Panc1 (cell line): ENCODE results near the gene TSPOAP1. TPM values are rescaled to one million over a fixed set of nuclear protein-coding genes. Genes with fewer than 3 reads are reported as not detected.

Experiments
- ATAC-seq: fragments of 200-7000 bp; cut with Tn5 transposase; 2 replicates; pipeline ENCODE4 v1.9.1; 2020; ENCODE audit warnings: mild to moderate bottlenecking, moderate library complexity
- BruUV-seq: library from RNA; stranded (reverse); fragments of 400-500 nt; replicated peaks from 2 replicates; lab custom pipeline; 2021; lab: Mats Ljungman, UMichigan
- CTCF ChIA-PET: fragments of 300-600 bp; sonication (Branson Sonifier 250); formaldehyde crosslinking; loops from one replicate; lab custom pipeline; 2022; ENCODE audit warnings: antibody characterized with exemption; lab: Charles Lee
- POLR2A ChIA-PET: fragments of 300-600 bp; sonication (Branson Sonifier 250); formaldehyde crosslinking; loops from one replicate; lab custom pipeline; 2022; ENCODE audit warnings: antibody characterized with exemption; lab: Charles Lee
- DNase-seq: peaks from one replicate; pipeline ENCODE4 v3.0.0-alpha.2; 2010; ENCODE audit warnings: low read depth, low spot score
- H3K27ac ChIP-seq: 2 replicates; pipeline ENCODE4 v1.5.1; 2011; ENCODE audit warnings: mild to moderate bottlenecking, low read length, inconsistent platforms
- H3K27me3 ChIP-seq: fragments of 200-500 bp; sonication (Bioruptor generic); 2 replicates; pipeline ENCODE4 v1.6.0; 2014; ENCODE audit warnings: low read length, inconsistent platforms; ENCODE audit not compliant: control insufficient read depth, insufficient read depth
- H3K36me3 ChIP-seq: fragments of 200-500 bp; sonication (Bioruptor generic); 2 replicates; pipeline ENCODE4 v1.5.1; 2014; ENCODE audit warnings: inconsistent platforms, mild to moderate bottlenecking, low read length, moderate library complexity; ENCODE audit not compliant: control insufficient read depth, insufficient read depth
- H3K4me1 ChIP-seq: 2 replicates; pipeline ENCODE4 v1.5.1; 2011; ENCODE audit warnings: inconsistent platforms, mild to moderate bottlenecking, low read length, moderate library complexity; ENCODE audit not compliant: control insufficient read depth, insufficient read depth
- H3K4me3 ChIP-seq, 2 experiments: 2 replicates each; pipeline ENCODE4 v1.5.1; 2011 to 2012; ENCODE audit warnings: low read depth in 2 of 2, low read length in 2 of 2, mild to moderate bottlenecking in 2 of 2, inconsistent platforms in 1 of 2, moderate library complexity in 1 of 2
- H3K9me3 ChIP-seq: fragments of 200-500 bp; sonication (Bioruptor generic); 2 replicates; pipeline ENCODE4 v1.5.1; 2014; ENCODE audit warnings: low read depth, mild to moderate bottlenecking, inconsistent platforms, low read length, moderate library complexity; ENCODE audit not compliant: control insufficient read depth, insufficient read depth
- CTCF ChIP-seq: fragments of 450-650 bp; IDR thresholded peaks from 2 replicates; pipeline ENCODE4 v1.5.1; 2017; ENCODE audit warnings: mild to moderate bottlenecking
- POLR2AphosphoS5 ChIP-seq: IDR thresholded peaks from 2 replicates; pipeline ENCODE4 v1.6.1; 2012; ENCODE audit warnings: mild to moderate bottlenecking, low read depth, low read length, moderate library complexity
- REST ChIP-seq, 2 experiments: IDR thresholded peaks; 2 replicates each; pipeline ENCODE4 v1.6.1; 2011 to 2012; ENCODE audit warnings: low read depth in 2 of 2, control low read depth in 1 of 2, low read length in 1 of 2, mild to moderate bottlenecking in 1 of 2, moderate library complexity in 1 of 2; ENCODE audit not compliant: insufficient read depth in 1 of 2
- SIN3A ChIP-seq: IDR thresholded peaks from 2 replicates; pipeline ENCODE4 v1.6.1; 2012; ENCODE audit warnings: low read depth, mild to moderate bottlenecking, low read length, moderate library complexity, borderline replicate concordance; ENCODE audit not compliant: insufficient read depth
- TCF7L2 ChIP-seq: IDR thresholded peaks from 2 replicates; pipeline ENCODE4 v1.6.1; 2011; ENCODE audit warnings: mild to moderate bottlenecking, low read depth, low read length, inconsistent platforms
- in situ Hi-C: cut with HindIII; loops from 2 replicates; pipeline ENCODE4 v1.10.0; 2016; ENCODE audit warnings: low sequenced_read_pairs, low pct_unique_long_range_greater_than_20kb
- intact Hi-C: fragments of 100-400 bp; cut with micrococcal nuclease; formaldehyde crosslinking; loops from one replicate; pipeline ENCODE4 v1.10.0; 2022; ENCODE audit not compliant: unreplicated experiment
- total RNA-seq: library from RNA; stranded (reverse); gene quantifications from one replicate; pipeline ENCODE4 v1.2.1, GENCODE V29; 2021; ENCODE audit not compliant: unreplicated experiment

TSPOAP1 gene
- total RNA-seq, 1 experiment from 2014 or later: 0.05 TPM

GRCh38 chr17:58281511-58282011 lies 47.0 kb downstream of the TSPOAP1 start:
- intact Hi-C loops: no loop called here

GRCh38 chr17:58280480-58281217 lies 47.9 kb downstream of the TSPOAP1 start, which contains the start of gene MPO:
Gene MPO, minus strand, starts transcription at chr17:58280935. Its CDS starts 177 bp downstream, at chr17:58280758.
- H3K36me3 ChIP-seq: no peaks in the 10 kb centered on the region
- no peak within 1 kb of the TSS for H3K4me3 ChIP-seq
- in situ Hi-C loops (no loop called here), intact Hi-C loops (no loop called here)
- H3K9me3 ChIP-seq: no peaks in the 10 kb centered on the region
- ATAC-seq: no peak
- TF ChIP-seq REST (IDR thresholded peaks at IDR 0.05; ENCODE audit: insufficient read depth in 1 of 2, low read depth in 2 of 2, low read length in 1 of 2) (no peak), POLR2AphosphoS5 (no peak), SIN3A (no peak), TCF7L2 (no peak), CTCF (no peak)
- no peaks in the 10 kb centered on the region for H3K4me1 ChIP-seq
- H3K27ac ChIP-seq: no peak within 1 kb of the TSS
- DNase-seq: no peak
- no TSS peak for BruUV-seq
- ChIA-PET CTCF (no interaction called here), POLR2A (no interaction called here)
- H3K27me3 ChIP-seq: no peaks in the 10 kb centered on the region

More at GRCh38 chr17:58281511-58282011, 47.0 kb downstream of the TSPOAP1 start:
- ATAC-seq (no peak), DNase-seq (no peak)
- no peaks in the 10 kb centered on the region for H3K4me1 ChIP-seq
- BruUV-seq: no TSS peak
- H3K27me3 ChIP-seq: no peaks in the 10 kb centered on the region
- no peaks in the 10 kb centered on the region for H3K9me3 ChIP-seq
- TF ChIP-seq REST (IDR thresholded peaks at IDR 0.05; ENCODE audit: insufficient read depth in 1 of 2, low read depth in 2 of 2, low read length in 1 of 2) (no peak), CTCF (no peak), SIN3A (no peak), POLR2AphosphoS5 (no peak), TCF7L2 (no peak)
- ChIA-PET CTCF (no interaction called here), POLR2A (no interaction called here)
- in situ Hi-C loops: no loop called here
- H3K36me3 ChIP-seq: no peaks in the 10 kb centered on the region
- H3K4me3 ChIP-seq: no peak overlapping the region
- H3K27ac ChIP-seq: no peak overlapping the region
